ENCODE data around the gene ADORA2A.
A peak's percentile ranks its signal among the peaks of the same experiment; 100 is the strongest.

ADORA2A gene

DNA sequence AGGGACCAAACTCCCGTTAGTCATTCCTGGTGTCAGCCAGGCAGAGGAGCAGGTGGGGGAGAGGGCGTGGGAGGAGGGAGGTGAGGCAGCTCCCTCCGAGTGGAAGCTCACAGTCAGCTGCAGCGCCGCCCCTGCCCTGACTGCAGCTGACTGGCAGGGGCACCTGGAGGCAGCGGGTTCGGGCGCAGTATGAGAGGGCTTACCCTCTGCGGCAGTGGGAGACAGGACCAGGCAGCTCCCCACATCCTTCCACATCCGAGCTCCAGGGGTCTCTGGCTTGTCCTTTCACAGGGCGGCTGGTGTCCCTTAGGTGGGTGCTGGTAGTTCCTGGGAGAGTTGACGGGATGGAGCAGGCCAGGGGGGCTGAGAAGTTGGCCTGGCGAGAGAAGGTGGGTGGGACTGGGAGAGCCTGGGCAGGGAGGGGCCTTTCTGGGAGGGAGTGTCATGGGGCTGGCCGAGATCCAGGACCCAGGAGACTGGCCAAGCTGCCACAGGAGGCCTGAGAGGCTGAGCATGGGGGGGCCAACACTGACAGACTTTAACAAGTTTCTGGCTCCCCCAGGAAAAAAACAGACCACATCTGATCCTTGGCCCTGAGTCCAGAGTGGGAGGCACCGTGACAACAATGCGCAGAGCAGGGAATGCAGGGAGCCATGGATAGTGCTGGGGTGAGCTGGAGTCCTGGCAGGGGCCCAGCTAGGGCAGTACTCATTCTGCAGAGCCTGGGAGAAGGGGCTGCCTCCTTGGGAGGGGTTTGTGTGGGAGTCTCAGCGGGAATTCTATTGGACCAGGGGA, 4.9 kb downstream of the ADORA2A start:
- no peak overlapping the region for H2AFZ ChIP-seq (ENCODE audit: low read depth, low read length, severe bottlenecking)
- peak overlapping the region; percentile 77 for H3K4me2 ChIP-seq (ENCODE audit: low read depth, low read length, poor library complexity, severe bottlenecking)
- H3K9ac ChIP-seq (ENCODE audit: low read length), result peak overlapping the region; percentile 59
- no peaks in the 10 kb centered on the region for H4K20me1 ChIP-seq (ENCODE audit: low read depth, low read length)
- H3K9me2 ChIP-seq (replicated peaks; ENCODE audit: insufficient read depth, low read length), result no peaks in the 10 kb centered on the region
- no peaks in the 10 kb centered on the region for H3K36me3 ChIP-seq (ENCODE audit: low read length)
- no peaks in the 10 kb centered on the region for H3K9me3 ChIP-seq (ENCODE audit: insufficient read depth, low read length)
- TF ChIP-seq EZH2phosphoT487 (conservative IDR thresholded peaks at IDR 0.05; ENCODE audit: low read length), result no peak
- TF ChIP-seq, protein P1, sequence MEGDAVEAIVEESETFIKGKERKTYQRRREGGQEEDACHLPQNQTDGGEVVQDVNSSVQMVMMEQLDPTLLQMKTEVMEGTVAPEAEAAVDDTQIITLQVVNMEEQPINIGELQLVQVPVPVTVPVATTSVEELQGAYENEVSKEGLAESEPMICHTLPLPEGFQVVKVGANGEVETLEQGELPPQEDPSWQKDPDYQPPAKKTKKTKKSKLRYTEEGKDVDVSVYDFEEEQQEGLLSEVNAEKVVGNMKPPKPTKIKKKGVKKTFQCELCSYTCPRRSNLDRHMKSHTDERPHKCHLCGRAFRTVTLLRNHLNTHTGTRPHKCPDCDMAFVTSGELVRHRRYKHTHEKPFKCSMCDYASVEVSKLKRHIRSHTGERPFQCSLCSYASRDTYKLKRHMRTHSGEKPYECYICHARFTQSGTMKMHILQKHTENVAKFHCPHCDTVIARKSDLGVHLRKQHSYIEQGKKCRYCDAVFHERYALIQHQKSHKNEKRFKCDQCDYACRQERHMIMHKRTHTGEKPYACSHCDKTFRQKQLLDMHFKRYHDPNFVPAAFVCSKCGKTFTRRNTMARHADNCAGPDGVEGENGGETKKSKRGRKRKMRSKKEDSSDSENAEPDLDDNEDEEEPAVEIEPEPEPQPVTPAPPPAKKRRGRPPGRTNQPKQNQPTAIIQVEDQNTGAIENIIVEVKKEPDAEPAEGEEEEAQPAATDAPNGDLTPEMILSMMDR (IDR thresholded peaks at IDR 0.05; ENCODE audit: insufficient read depth, low read length, poor library complexity, severe bottlenecking), result peak; percentile 6
- peak overlapping the region; percentile 99 for H3K27ac ChIP-seq (ENCODE audit: low read depth, low read length)
- peaks cover 57% of the 10 kb centered on the region for H3K79me2 ChIP-seq (ENCODE audit: insufficient read depth, low read length)
- H3K4me3 ChIP-seq (ENCODE audit: insufficient read depth, low read length, poor library complexity, severe bottlenecking), result peak overlapping the region; percentile 14
- H3F3A ChIP-seq (ENCODE audit: insufficient read depth), result peaks cover 48% of the 10 kb centered on the region
- no peaks in the 10 kb centered on the region for H3K27me3 ChIP-seq (ENCODE audit: low read length)

DNA sequence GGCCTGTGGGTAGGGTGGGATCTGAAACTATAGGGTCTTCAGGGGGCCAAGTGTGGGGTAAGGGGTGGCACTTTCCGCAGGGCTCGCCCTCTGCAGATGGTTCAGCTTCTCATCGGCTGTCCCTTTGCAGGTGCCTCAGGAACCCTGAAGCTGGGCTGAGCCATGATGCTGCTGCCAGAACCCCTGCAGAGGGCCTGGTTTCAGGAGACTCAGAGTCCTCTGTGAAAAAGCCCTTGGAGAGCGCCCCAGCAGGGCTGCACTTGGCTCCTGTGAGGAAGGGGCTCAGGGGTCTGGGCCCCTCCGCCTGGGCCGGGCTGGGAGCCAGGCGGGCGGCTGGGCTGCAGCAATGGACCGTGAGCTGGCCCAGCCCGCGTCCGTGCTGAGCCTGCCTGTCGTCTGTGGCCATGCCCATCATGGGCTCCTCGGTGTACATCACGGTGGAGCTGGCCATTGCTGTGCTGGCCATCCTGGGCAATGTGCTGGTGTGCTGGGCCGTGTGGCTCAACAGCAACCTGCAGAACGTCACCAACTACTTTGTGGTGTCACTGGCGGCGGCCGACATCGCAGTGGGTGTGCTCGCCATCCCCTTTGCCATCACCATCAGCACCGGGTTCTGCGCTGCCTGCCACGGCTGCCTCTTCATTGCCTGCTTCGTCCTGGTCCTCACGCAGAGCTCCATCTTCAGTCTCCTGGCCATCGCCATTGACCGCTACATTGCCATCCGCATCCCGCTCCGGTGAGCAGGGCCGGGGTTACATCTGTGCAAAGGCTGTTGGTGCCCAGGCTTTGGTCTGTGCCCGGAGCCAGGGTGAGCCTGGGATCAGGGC, 5.8 kb downstream of the ADORA2A start:
- Histone ChIP-seq H4K20me1 (ENCODE audit: low read depth, low read length) (no peaks in the 10 kb centered on the region), H3K4me3 (ENCODE audit: insufficient read depth, low read length, poor library complexity, severe bottlenecking) (peak overlapping the region; percentile 18), H3F3A (ENCODE audit: insufficient read depth) (peaks cover 55% of the 10 kb centered on the region), H3K27me3 (ENCODE audit: low read length) (no peaks in the 10 kb centered on the region), H2AFZ (ENCODE audit: low read depth, low read length, severe bottlenecking) (no peak overlapping the region), H3K9me2 (replicated peaks; ENCODE audit: insufficient read depth, low read length) (no peaks in the 10 kb centered on the region), H3K4me2 (ENCODE audit: low read depth, low read length, poor library complexity, severe bottlenecking) (peak overlapping the region; percentile 77), H3K27ac (ENCODE audit: low read depth, low read length) (peak overlapping the region; percentile 99), H3K9me3 (ENCODE audit: insufficient read depth, low read length) (no peaks in the 10 kb centered on the region), H3K36me3 (ENCODE audit: low read length) (no peaks in the 10 kb centered on the region), H3K79me2 (ENCODE audit: insufficient read depth, low read length) (peaks cover 57% of the 10 kb centered on the region), H3K9ac (ENCODE audit: low read length) (peak overlapping the region; percentile 59)
- TF ChIP-seq, protein P1 (IDR thresholded peaks at IDR 0.05; ENCODE audit: insufficient read depth, low read length, poor library complexity, severe bottlenecking), result no peak
- TF ChIP-seq EZH2phosphoT487 (conservative IDR thresholded peaks at IDR 0.05; ENCODE audit: low read length), result no peak

DNA sequence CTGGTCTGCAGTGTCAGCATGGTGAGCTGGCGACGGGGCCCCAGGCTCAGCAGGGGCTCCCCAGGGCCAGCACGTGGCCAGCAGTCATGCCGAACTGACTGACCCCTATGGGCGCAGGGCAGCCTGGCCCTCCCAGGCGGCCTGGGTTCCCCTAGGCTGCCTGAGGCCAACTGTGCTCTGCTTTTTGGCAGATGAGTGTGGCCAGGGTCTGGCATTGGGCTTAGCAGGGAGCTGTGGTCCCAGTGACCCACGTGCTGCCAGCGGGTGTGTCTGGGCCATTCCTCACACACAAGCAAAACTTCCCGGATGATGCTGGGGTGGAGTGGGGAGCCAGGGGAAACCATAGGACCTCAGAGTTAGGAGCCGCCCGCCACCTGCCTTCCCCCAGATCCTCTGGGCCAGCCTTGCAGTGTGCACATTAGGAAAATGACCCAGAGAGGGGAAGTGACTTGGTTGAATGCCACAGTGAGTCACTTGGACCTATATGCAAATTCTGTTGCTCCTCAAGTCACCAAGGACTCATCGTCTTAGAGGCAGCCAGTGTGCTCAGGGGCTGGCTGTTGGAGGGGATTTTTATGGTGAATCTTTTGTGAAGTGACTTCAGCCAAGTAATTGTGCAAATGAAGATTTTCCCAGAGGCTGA, 6.5 kb downstream of the ADORA2A start:
- peak overlapping the region; percentile 99 for H3K27ac ChIP-seq (ENCODE audit: low read depth, low read length)
- no peak for TF ChIP-seq EZH2phosphoT487 (conservative IDR thresholded peaks at IDR 0.05; ENCODE audit: low read length)
- TF ChIP-seq, protein P1 (IDR thresholded peaks at IDR 0.05; ENCODE audit: insufficient read depth, low read length, poor library complexity, severe bottlenecking), result no peak
- no peaks in the 10 kb centered on the region for H3K9me3 ChIP-seq (ENCODE audit: insufficient read depth, low read length)
- H3K4me2 ChIP-seq (ENCODE audit: low read depth, low read length, poor library complexity, severe bottlenecking), result peak overlapping the region; percentile 77
- H3K9ac ChIP-seq (ENCODE audit: low read length), result peak overlapping the region; percentile 59
- no peak overlapping the region for H2AFZ ChIP-seq (ENCODE audit: low read depth, low read length, severe bottlenecking)
- H3K79me2 ChIP-seq (ENCODE audit: insufficient read depth, low read length), result peaks cover 55% of the 10 kb centered on the region
- H3K9me2 ChIP-seq (replicated peaks; ENCODE audit: insufficient read depth, low read length), result no peaks in the 10 kb centered on the region
- no peaks in the 10 kb centered on the region for H3K27me3 ChIP-seq (ENCODE audit: low read length)
- H3K4me3 ChIP-seq (ENCODE audit: insufficient read depth, low read length, poor library complexity, severe bottlenecking), result peak overlapping the region; percentile 18
- no peaks in the 10 kb centered on the region for H4K20me1 ChIP-seq (ENCODE audit: low read depth, low read length)
- H3F3A ChIP-seq (ENCODE audit: insufficient read depth), result peaks cover 51% of the 10 kb centered on the region
- no peaks in the 10 kb centered on the region for H3K36me3 ChIP-seq (ENCODE audit: low read length)
